SU-DHL-6 (cell line): ENCODE results near the gene DPP6.

ENCODE experiments used
- H2AFZ ChIP-seq: fragments of 200-600 bp; sonication (generic); 2 replicates; pipeline ENCODE4 v1.6.1; 2014; ENCODE audit warnings: low read depth, mild to moderate bottlenecking, moderate library complexity, mixed read lengths, antibody characterized with exemption, low read length; ENCODE audit not compliant: severe bottlenecking
- H3F3A ChIP-seq: fragments of 200-600 bp; shearing (Covaris generic); 2 replicates; pipeline ENCODE4 v1.6.0; 2016; ENCODE audit warnings: antibody characterized with exemption, mild to moderate bottlenecking; ENCODE audit not compliant: insufficient read depth
- H3K27ac ChIP-seq: fragments of 200-600 bp; sonication (generic); 2 replicates; pipeline ENCODE4 v1.5.1; 2016; ENCODE audit warnings: low read depth, mild to moderate bottlenecking, low read length, moderate library complexity, mixed read lengths
- H3K27me3 ChIP-seq: fragments of 200-600 bp; sonication (generic), shearing (Covaris generic); 2 replicates; pipeline ENCODE4 v1.6.0; 2014; ENCODE audit warnings: mild to moderate bottlenecking, low read length
- H3K36me3 ChIP-seq: fragments of 200-600 bp; sonication (generic); 2 replicates; pipeline ENCODE4 v1.6.1; 2014; ENCODE audit warnings: mild to moderate bottlenecking, low read length, mixed read lengths
- H3K4me2 ChIP-seq: fragments of 300-600, 200-600 bp; shearing (Covaris generic), sonication (generic); 2 replicates; pipeline ENCODE4 v1.6.0; 2014; ENCODE audit warnings: low read length, low read depth, mild to moderate bottlenecking; ENCODE audit not compliant: poor library complexity, severe bottlenecking
- H3K4me3 ChIP-seq: fragments of 200-600 bp; sonication (generic); 2 replicates; pipeline ENCODE4 v1.5.1; 2014; ENCODE audit warnings: antibody characterized with exemption, low read length, mild to moderate bottlenecking, mixed read lengths; ENCODE audit not compliant: insufficient read depth, poor library complexity, severe bottlenecking
- H3K79me2 ChIP-seq: fragments of 200-600 bp; sonication (generic); 2 replicates; pipeline ENCODE4 v1.6.1; 2014; ENCODE audit warnings: mild to moderate bottlenecking, low read length, moderate library complexity; ENCODE audit not compliant: insufficient read depth
- H3K9ac ChIP-seq: fragments of 200-600 bp; sonication (generic); 2 replicates; pipeline ENCODE4 v1.7.0; 2014; ENCODE audit warnings: mild to moderate bottlenecking, low read length
- H3K9me2 ChIP-seq: fragments of 200-600 bp; sonication (generic); replicated peaks from 2 replicates; pipeline ENCODE4 v1.6.1; 2014; ENCODE audit warnings: low read length; ENCODE audit not compliant: insufficient read depth
- H3K9me3 ChIP-seq: fragments of 200-600 bp; sonication (generic); 2 replicates; pipeline ENCODE4 v1.6.1; 2014; ENCODE audit warnings: low read length, mixed read lengths; ENCODE audit not compliant: insufficient read depth
- H4K20me1 ChIP-seq: fragments of 200-600 bp; sonication (generic); 2 replicates; pipeline ENCODE4 v1.6.1; 2014; ENCODE audit warnings: low read depth, mild to moderate bottlenecking, antibody characterized with exemption, low read length, moderate library complexity, mixed read lengths
- EZH2phosphoT487 ChIP-seq: fragments of 200-600 bp; sonication (generic), shearing (Covaris generic); conservative IDR thresholded peaks from 2 replicates; pipeline ENCODE4 v1.6.1; 2018; ENCODE audit warnings: mild to moderate bottlenecking, antibody characterized with exemption, low read length, moderate library complexity, mixed read lengths
- TF ChIP-seq, protein P1 (sequence below): fragments of 200-600 bp; sonication (generic); IDR thresholded peaks from one replicate; pipeline ENCODE4 v1.5.1; 2017; ENCODE audit warnings: antibody characterized with exemption, mild to moderate bottlenecking, low read length, moderate library complexity; ENCODE audit not compliant: insufficient read depth, poor library complexity, severe bottlenecking

DPP6 gene

DNA sequence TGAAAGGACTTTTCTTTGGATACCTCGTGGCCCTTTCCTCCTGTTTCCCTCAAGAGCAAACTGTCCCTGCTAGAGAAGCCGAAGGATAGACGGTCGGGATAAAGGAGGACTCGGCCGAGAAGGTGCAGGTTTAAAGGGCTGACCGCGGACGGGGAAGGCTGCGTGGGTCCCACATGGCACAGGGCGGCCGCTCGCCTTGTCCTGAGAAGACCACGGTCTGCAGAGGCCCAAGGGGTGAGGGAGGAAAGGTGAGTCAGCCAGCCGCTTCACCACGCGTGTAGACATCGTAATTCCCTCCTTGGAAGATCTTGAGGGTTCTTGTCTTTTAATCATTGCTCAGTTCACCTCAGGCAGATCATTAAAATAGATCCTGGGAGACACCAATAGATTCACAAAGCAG lies 253.8 kb downstream of the DPP6 start:
- Histone ChIP-seq H2AFZ (no peak overlapping the region), H3F3A (no peaks in the 10 kb centered on the region), H4K20me1 (no peaks in the 10 kb centered on the region), H3K36me3 (no peaks in the 10 kb centered on the region), H3K27me3 (no peaks in the 10 kb centered on the region), H3K9ac (no peak overlapping the region), H3K27ac (no peak overlapping the region), H3K9me3 (no peaks in the 10 kb centered on the region), H3K4me2 (no peak overlapping the region), H3K4me3 (no peak overlapping the region), H3K9me2 (no peaks in the 10 kb centered on the region), H3K79me2 (no peaks in the 10 kb centered on the region)
- TF ChIP-seq, protein P1, sequence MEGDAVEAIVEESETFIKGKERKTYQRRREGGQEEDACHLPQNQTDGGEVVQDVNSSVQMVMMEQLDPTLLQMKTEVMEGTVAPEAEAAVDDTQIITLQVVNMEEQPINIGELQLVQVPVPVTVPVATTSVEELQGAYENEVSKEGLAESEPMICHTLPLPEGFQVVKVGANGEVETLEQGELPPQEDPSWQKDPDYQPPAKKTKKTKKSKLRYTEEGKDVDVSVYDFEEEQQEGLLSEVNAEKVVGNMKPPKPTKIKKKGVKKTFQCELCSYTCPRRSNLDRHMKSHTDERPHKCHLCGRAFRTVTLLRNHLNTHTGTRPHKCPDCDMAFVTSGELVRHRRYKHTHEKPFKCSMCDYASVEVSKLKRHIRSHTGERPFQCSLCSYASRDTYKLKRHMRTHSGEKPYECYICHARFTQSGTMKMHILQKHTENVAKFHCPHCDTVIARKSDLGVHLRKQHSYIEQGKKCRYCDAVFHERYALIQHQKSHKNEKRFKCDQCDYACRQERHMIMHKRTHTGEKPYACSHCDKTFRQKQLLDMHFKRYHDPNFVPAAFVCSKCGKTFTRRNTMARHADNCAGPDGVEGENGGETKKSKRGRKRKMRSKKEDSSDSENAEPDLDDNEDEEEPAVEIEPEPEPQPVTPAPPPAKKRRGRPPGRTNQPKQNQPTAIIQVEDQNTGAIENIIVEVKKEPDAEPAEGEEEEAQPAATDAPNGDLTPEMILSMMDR, result no peak
- TF ChIP-seq EZH2phosphoT487, result no peak

DNA sequence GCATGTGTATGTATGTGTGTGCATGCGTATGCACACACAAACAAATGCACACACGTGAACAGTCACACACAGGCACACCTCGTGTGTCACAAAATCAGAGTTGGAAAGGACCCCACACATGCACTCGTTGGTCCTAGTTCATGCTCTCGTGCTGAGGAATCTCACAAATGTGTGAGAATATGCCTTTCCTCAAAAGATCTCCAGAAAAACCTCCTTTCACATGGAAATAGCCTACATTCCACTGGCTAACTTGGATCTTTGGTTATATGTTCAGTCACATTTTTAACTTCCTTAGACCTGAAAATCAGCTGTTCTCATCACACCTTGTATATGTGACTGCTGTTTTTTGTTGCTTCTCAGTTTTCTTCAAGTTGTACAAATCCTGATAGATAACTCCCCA lies 256.7 kb downstream of the DPP6 start:
- no peaks in the 10 kb centered on the region for H3K27me3 ChIP-seq

DNA sequence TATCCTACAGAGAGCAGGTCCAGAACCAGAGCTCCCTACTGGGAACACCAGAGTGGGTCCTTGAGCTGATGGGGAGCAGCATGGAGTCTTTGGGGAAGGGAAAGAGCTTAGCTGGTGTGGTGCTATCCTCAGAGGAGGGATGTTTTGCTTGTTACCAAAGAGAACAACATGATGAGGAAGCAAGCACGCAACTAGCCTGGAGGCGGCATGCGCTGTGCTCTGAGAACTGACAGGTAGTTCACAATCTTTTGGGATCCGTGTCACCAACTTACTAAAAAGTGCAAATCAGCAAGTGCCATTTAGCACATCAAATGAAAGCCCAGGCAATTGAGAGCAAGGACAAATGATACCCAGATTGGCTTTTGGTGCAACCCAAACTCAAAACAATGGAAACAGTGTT lies 257.9 kb downstream of the DPP6 start:
- Histone ChIP-seq H3K27me3 (no peaks in the 10 kb centered on the region), H3K27ac (no peak overlapping the region), H4K20me1 (no peaks in the 10 kb centered on the region), H3K4me3 (no peak overlapping the region), H2AFZ (no peak overlapping the region), H3K79me2 (no peaks in the 10 kb centered on the region), H3K9me3 (no peaks in the 10 kb centered on the region), H3K4me2 (no peak overlapping the region), H3K36me3 (no peaks in the 10 kb centered on the region), H3K9ac (no peak overlapping the region), H3K9me2 (no peaks in the 10 kb centered on the region), H3F3A (no peaks in the 10 kb centered on the region)
- TF ChIP-seq EZH2phosphoT487, result no peak
- TF ChIP-seq, protein P1, result no peak

More for the DNA sequence above, 256.7 kb downstream of the DPP6 start:
- Histone ChIP-seq H4K20me1 (no peaks in the 10 kb centered on the region), H3K9me3 (no peaks in the 10 kb centered on the region), H3K9me2 (no peaks in the 10 kb centered on the region), H3K9ac (no peak overlapping the region), H2AFZ (no peak overlapping the region), H3K79me2 (no peaks in the 10 kb centered on the region), H3K4me2 (no peak overlapping the region), H3K36me3 (no peaks in the 10 kb centered on the region), H3K4me3 (no peak overlapping the region), H3K27ac (no peak overlapping the region), H3F3A (no peaks in the 10 kb centered on the region)
- no peak for TF ChIP-seq EZH2phosphoT487
- TF ChIP-seq, protein P1, result no peak
